HG02943 (cell line): ENCODE measurements around the gene SEMA6C.
"Not testable (repeated sequence)": the region's sequence is repeated elsewhere in the genome, so short reads cannot be mapped to it uniquely, and the experiment has no call there.

Experiments used
- ATAC-seq: cut with Tn5 transposase; IDR thresholded peaks from one replicate; pipeline ENCODE4 v1.9.1; 2021; ENCODE audit warnings: mild to moderate bottlenecking, low read depth, moderate library complexity; ENCODE audit not compliant: unreplicated experiment

Gene SEMA6C

GRCh38 chr1:151146412-151147131 lies at the start of gene SEMA6C:
SEMA6C (minus strand) TSS chr1:151146631; CDS start chr1:151142621, 4,010 bp downstream.
- peak; percentile 97 for ATAC-seq

- not testable (repeated sequence) for ATAC-seq
These were observed 48.6 kb upstream of the SEMA6C start for GRCh38 chr1:151194894-151195594.

- ATAC-seq = no peak
These were observed 47.4 kb upstream of the SEMA6C start for GRCh38 chr1:151193856-151194255.

- ATAC-seq = no peak
These were observed 46.9 kb upstream of the SEMA6C start for GRCh38 chr1:151193304-151193703.

GRCh38 chr1:151192047-151192446 lies 45.6 kb upstream of the SEMA6C start:
- no peak for ATAC-seq

- peak; percentile 79 for ATAC-seq
These were observed 43.4 kb upstream of the SEMA6C start, which contains the start of gene VPS72 for GRCh38 chr1:151189637-151190445. VPS72 (minus strand) TSS chr1:151190197; CDS start chr1:151190121, 76 bp downstream.

- not testable (repeated sequence) for ATAC-seq
These were observed 42.2 kb upstream of the SEMA6C start for GRCh38 chr1:151188667-151189066.

- ATAC-seq = no peak
These were observed 40.8 kb upstream of the SEMA6C start for GRCh38 chr1:151187205-151187604.

GRCh38 chr1:151184211-151184610 lies 37.8 kb upstream of the SEMA6C start:
- no peak for ATAC-seq

- ATAC-seq = no peak
These were observed 30.1 kb upstream of the SEMA6C start for GRCh38 chr1:151176514-151177045.

- ATAC-seq = no peak
These were observed 29.4 kb upstream of the SEMA6C start, which contains the start of gene TMOD4 for GRCh38 chr1:151175863-151176262. TMOD4 (minus strand) TSS chr1:151175981; CDS start chr1:151174875, 1,106 bp downstream.

GRCh38 chr1:151175041-151175741 lies 28.8 kb upstream of the SEMA6C start:
- no peak for ATAC-seq

GRCh38 chr1:151171190-151171589 lies 24.8 kb upstream of the SEMA6C start:
- no peak for ATAC-seq

GRCh38 chr1:151167116-151167515 lies 20.7 kb upstream of the SEMA6C start:
- ATAC-seq = no peak

- ATAC-seq = peak; percentile 12
These were observed 20.1 kb upstream of the SEMA6C start for GRCh38 chr1:151166505-151166956.

GRCh38 chr1:151165738-151166504 lies 19.5 kb upstream of the SEMA6C start, which contains the start of the genes LYSMD1 and SCNM1:
LYSMD1 (minus strand) TSS chr1:151165902; CDS start chr1:151165258, 644 bp downstream.
SCNM1 (plus strand) TSS chr1:151166144; CDS start chr1:151166153, 9 bp downstream.
- ATAC-seq = peak; percentile 60

GRCh38 chr1:151165281-151165737 lies 18.9 kb upstream of the SEMA6C start:
- ATAC-seq = no peak

GRCh38 chr1:151164732-151165280 lies 18.4 kb upstream of the SEMA6C start:
- no peak for ATAC-seq
